IMR-90 (cell line): ENCODE results near the gene STX11. TPM values are rescaled to one million over a fixed set of nuclear protein-coding genes. Genes with fewer than 3 reads are reported as not detected.

Source experiments
- ELK1 ChIP-seq: fragments of 150-350 bp; IDR thresholded peaks from 2 replicates; pipeline ENCODE4 v1.6.1; 2016; ENCODE audit warnings: low read depth, mild to moderate bottlenecking, low read length, moderate library complexity, borderline replicate concordance
- FOS ChIP-seq: fragments of 150-350 bp; IDR thresholded peaks from 2 replicates; pipeline ENCODE4 v1.6.1; 2016; ENCODE audit warnings: low read depth, low read length
- USF2 ChIP-seq: fragments of 150-350 bp; IDR thresholded peaks from 2 replicates; pipeline ENCODE4 v1.6.1; 2017; ENCODE audit warnings: mild to moderate bottlenecking, antibody characterized with exemption, low read length, low read depth
- polyA plus RNA-seq, 3 experiments: library from polyadenylated mRNA; depleted of rRNA; stranded (reverse); fragments of >200 nt; gene quantifications; 2 replicates each; pipeline ENCODE4 v1.2.3, GENCODE V29; 2012; ENCODE audit warnings: low replicate concordance in 1 of 3
- total RNA-seq: library from RNA; depleted of rRNA; stranded (reverse); fragments of >200 nt; gene quantifications from 2 replicates; pipeline ENCODE4 v1.2.3, GENCODE V29; 2012

Gene STX11
- total and polyA plus RNA-seq, 2 of the 4 experiments (the other 2 are of a cell fraction): 0.54 to 0.68 TPM

GRCh38 chr6:144149894-144150709 is at the start of gene STX11 (continued):
- TF ChIP-seq ELK1 (no peak), FOS (no peak), USF2 (no peak)
